GM23338 (cell line): ENCODE results near the gene TMEM179. TPM values are rescaled to one million over a fixed set of nuclear protein-coding genes. Genes with fewer than 3 reads are reported as not detected.

Experiments
- ATAC-seq: fragments of 200-7000 bp; cut with Tn5 transposase; 3 replicates; pipeline ENCODE4 v1.9.1; 2020
- DNase-seq: peaks from one replicate; pipeline ENCODE4 v3.0.0-alpha.2; 2015; ENCODE audit warnings: low spot score
- H2AFZ ChIP-seq: fragments of 200-600 bp; sonication (generic); 2 replicates; pipeline ENCODE4 v1.8.0; 2016; ENCODE audit warnings: antibody characterized with exemption, mild to moderate bottlenecking, moderate library complexity
- H3F3A ChIP-seq: fragments of 200-600 bp; sonication (generic); replicated peaks from 2 replicates; pipeline ENCODE4 v1.8.0; 2017; ENCODE audit warnings: antibody characterized with exemption, mixed run types, low read depth
- H3K27ac ChIP-seq: fragments of 200-600 bp; sonication (generic); 2 replicates; pipeline ENCODE4 v1.6.1; 2016; ENCODE audit warnings: low read depth
- H3K27me3 ChIP-seq: fragments of 200-600 bp; sonication (generic); 2 replicates; pipeline ENCODE4 v1.8.0; 2016; ENCODE audit warnings: mild to moderate bottlenecking, mixed run types, moderate library complexity; ENCODE audit not compliant: insufficient read depth
- H3K36me3 ChIP-seq: fragments of 200-600 bp; sonication (generic); 2 replicates; pipeline ENCODE4 v1.8.0; 2016; ENCODE audit warnings: mild to moderate bottlenecking; ENCODE audit not compliant: insufficient read depth
- H3K4me1 ChIP-seq: fragments of 200-600 bp; sonication (generic); 2 replicates; pipeline ENCODE4 v1.8.0; 2016; ENCODE audit warnings: mild to moderate bottlenecking, moderate library complexity; ENCODE audit not compliant: insufficient read depth
- H3K4me2 ChIP-seq: fragments of 200-600 bp; sonication (generic); 2 replicates; pipeline ENCODE4 v1.7.1; 2017; ENCODE audit warnings: mixed run types
- H3K4me3 ChIP-seq: fragments of 200-600 bp; sonication (generic); 2 replicates; pipeline ENCODE4 v1.6.1; 2016; ENCODE audit warnings: mixed run types
- H3K79me2 ChIP-seq: fragments of 200-600 bp; sonication (generic); replicated peaks from 2 replicates; pipeline ENCODE4 v1.8.0; 2017; ENCODE audit warnings: mild to moderate bottlenecking; ENCODE audit not compliant: insufficient read depth
- H3K9me2 ChIP-seq: fragments of 200-600 bp; sonication (generic); 2 replicates; pipeline ENCODE4 v1.8.0; 2017; ENCODE audit not compliant: insufficient read depth
- H4K20me1 ChIP-seq: fragments of 200-600 bp; sonication (generic); replicated peaks from 2 replicates; pipeline ENCODE4 v1.8.0; 2017; ENCODE audit warnings: mild to moderate bottlenecking; ENCODE audit not compliant: insufficient read depth
- H3K27ac Mint-ChIP-seq: 2 replicates; pipeline ENCODE4 v1.8.0; 2020; ENCODE audit warnings: inconsistent platforms, mild to moderate bottlenecking, moderate library complexity, mixed read lengths
- H3K27me3 Mint-ChIP-seq: 3 replicates; pipeline ENCODE4 v1.8.0; 2022; ENCODE audit warnings: low read depth, mild to moderate bottlenecking, moderate library complexity, mixed read lengths, inconsistent platforms; ENCODE audit not compliant: insufficient read depth, poor library complexity
- H3K36me3 Mint-ChIP-seq: 3 replicates; pipeline ENCODE4 v1.8.0; 2021; ENCODE audit warnings: low read depth, mild to moderate bottlenecking, inconsistent platforms, moderate library complexity, mixed read lengths
- H3K4me1 Mint-ChIP-seq: 3 replicates; pipeline ENCODE4 v1.8.0; 2020; ENCODE audit warnings: mild to moderate bottlenecking, inconsistent platforms, mixed read lengths
- H3K4me3 Mint-ChIP-seq: 3 replicates; pipeline ENCODE4 v1.8.0; 2021; ENCODE audit warnings: moderate library complexity, mild to moderate bottlenecking, inconsistent platforms, mixed read lengths
- H3K9me3 Mint-ChIP-seq: 3 replicates; pipeline ENCODE4 v1.8.0; 2020; ENCODE audit warnings: moderate library complexity, mild to moderate bottlenecking, inconsistent platforms, mixed read lengths
- ETS1 ChIP-seq: IDR thresholded peaks from 2 replicates; pipeline ENCODE4 v1.6.1; 2016; ENCODE audit warnings: antibody characterized with exemption
- NANOG ChIP-seq: IDR thresholded peaks from 2 replicates; pipeline ENCODE4 v1.6.1; 2016; ENCODE audit warnings: antibody characterized with exemption, borderline replicate concordance
- POLR2AphosphoS5 ChIP-seq: IDR thresholded peaks from 2 replicates; pipeline ENCODE4 v1.6.1; 2016; ENCODE audit warnings: antibody characterized with exemption, low read depth
- REST ChIP-seq: IDR thresholded peaks from one replicate; pipeline ENCODE4 v1.6.1; 2018; ENCODE audit warnings: antibody characterized with exemption; ENCODE audit not compliant: unreplicated experiment
- ZNF331 ChIP-seq: fragments of 250-450 bp; sonication (Bioruptor Pico); IDR thresholded peaks from 2 replicates; pipeline ENCODE4 v1.5.0; 2020; ENCODE audit warnings: low read depth, mild to moderate bottlenecking, moderate library complexity
- polyA plus RNA-seq: library from polyadenylated mRNA; unstranded; fragments of >200 nt; fragmentation: Nextera tagmentation; extraction: Ambion mirVana; gene quantifications from 2 replicates; pipeline ENCODE4 v1.2.1, GENCODE V29; 2016
- total RNA-seq: library from RNA; depleted of rRNA; stranded (reverse); fragments of >200 nt; shearing (Covaris generic); gene quantifications from 2 replicates; pipeline ENCODE4 v1.2.3, GENCODE V29; 2014

The TMEM179 gene
- total and polyA plus RNA-seq, 2 experiments from 2014 or later = 1.0 to 4.8 TPM

GRCh38 chr14:104590240-104590965 is 14.2 kb downstream of the TMEM179 start (continued):
- no peak for TF ChIP-seq ZNF331 (CRISPR knock-in tag)
- TF ChIP-seq NANOG = no peak
- TF ChIP-seq ETS1 = no peak
- TF ChIP-seq REST = no peak

GRCh38 chr14:104589338-104590195 is 15.0 kb downstream of the TMEM179 start:
- no peak overlapping the region for H3K4me3 ChIP-seq
- H3K27me3 ChIP-seq = no peaks in the 10 kb centered on the region
- Mint-ChIP-seq H3K27me3 (peaks cover 10% of the 10 kb centered on the region), H3K4me1 (peaks cover 2% of the 10 kb centered on the region; the same call in 1 of the 3 replicates), H3K9me3 (no peaks in the 10 kb centered on the region; the same call in 2 of the 3 replicates), H3K27ac (no peak overlapping the region), H3K36me3 (no peaks in the 10 kb centered on the region; the same call in 2 of the 3 replicates), H3K4me3 (no peak overlapping the region)
- no peaks in the 10 kb centered on the region for H3K36me3 ChIP-seq
- H3K4me2 ChIP-seq = no peak overlapping the region
- no peak overlapping the region for H3K27ac ChIP-seq
- no peaks in the 10 kb centered on the region for H3K9me2 ChIP-seq
- no peak overlapping the region for H2AFZ ChIP-seq
- H3K79me2 ChIP-seq = no peaks in the 10 kb centered on the region
- H3K4me1 ChIP-seq = no peaks in the 10 kb centered on the region
- H4K20me1 ChIP-seq = no peaks in the 10 kb centered on the region
- no peaks in the 10 kb centered on the region for H3F3A ChIP-seq
- ATAC-seq (no peak), DNase-seq (no peak)
- no peak for TF ChIP-seq POLR2AphosphoS5
